ENCODE data around the gene CORO1C.

The CORO1C gene

GRCh38 chr12:108724054-108724889 lies 7.0 kb downstream of the CORO1C start:
- DNase-seq, result peak in 1 of 2 donors; percentile 73

- DNase-seq, result no peak
Observed at GRCh38 chr12:108722992-108723766, 8.1 kb downstream of the CORO1C start.

- no peak for DNase-seq
Observed at GRCh38 chr12:108722463-108722862, 8.9 kb downstream of the CORO1C start.

- no peak for DNase-seq
Observed at GRCh38 chr12:108721824-108722223, 9.5 kb downstream of the CORO1C start.

- no peak for DNase-seq
Observed at GRCh38 chr12:108720757-108721514, 10.4 kb downstream of the CORO1C start.

- no peak for DNase-seq
Observed at GRCh38 chr12:108717243-108717642, 14.1 kb downstream of the CORO1C start.

GRCh38 chr12:108714866-108715265 lies 16.5 kb downstream of the CORO1C start:
- no peak for DNase-seq

GRCh38 chr12:108713471-108713870 lies 17.8 kb downstream of the CORO1C start:
- DNase-seq, result no peak

- peak in 1 of 2 donors; percentile 5 for DNase-seq
Observed at GRCh38 chr12:108712925-108713203, 18.5 kb downstream of the CORO1C start.

GRCh38 chr12:108712165-108712924 lies 19.0 kb downstream of the CORO1C start:
- DNase-seq, result peak in 1 of 2 donors; percentile 5

GRCh38 chr12:108711489-108712164 lies 19.7 kb downstream of the CORO1C start:
- no peak for DNase-seq

- DNase-seq, result no peak
Observed at GRCh38 chr12:108709697-108710096, 21.6 kb downstream of the CORO1C start.

GRCh38 chr12:108704527-108704926 lies 26.8 kb downstream of the CORO1C start:
- no peak for DNase-seq

- peak in 1 of 2 donors; percentile 33 for DNase-seq
Observed at GRCh38 chr12:108702595-108703320, 28.6 kb downstream of the CORO1C start.

- DNase-seq, result peak in 1 of 2 donors; percentile 71
Observed at GRCh38 chr12:108701779-108702441, 29.4 kb downstream of the CORO1C start.

GRCh38 chr12:108700833-108701541 lies 30.3 kb downstream of the CORO1C start:
- no peak for DNase-seq

GRCh38 chr12:108699955-108700563 lies 31.3 kb downstream of the CORO1C start:
- peak in 1 of 2 donors; percentile 98 for DNase-seq

GRCh38 chr12:108697905-108698304 lies 33.4 kb downstream of the CORO1C start:
- no peak for DNase-seq

GRCh38 chr12:108696996-108697290 lies 34.4 kb downstream of the CORO1C start:
- no peak for DNase-seq

Measured in bone marrow (tissue), 2 donors.